A673 (cell line): ENCODE results near the gene SIN3B.

Experiments used
- EZH2 ChIP-seq: fragments of 200-600 bp; sonication (generic); IDR thresholded peaks from 2 replicates; pipeline ENCODE4 v1.6.1; 2017; ENCODE audit warnings: borderline replicate concordance, low read depth, mild to moderate bottlenecking, mixed read lengths, antibody characterized with exemption, low read length; ENCODE audit not compliant: poor library complexity, severe bottlenecking
- TF ChIP-seq, protein P1 (sequence below): fragments of 300-800, 200-600 bp; sonication (generic); conservative IDR thresholded peaks from 2 replicates; pipeline ENCODE4 v1.5.1; 2017; ENCODE audit warnings: low read depth, mild to moderate bottlenecking, antibody characterized with exemption, low read length, moderate library complexity, mixed read lengths

DNA sequence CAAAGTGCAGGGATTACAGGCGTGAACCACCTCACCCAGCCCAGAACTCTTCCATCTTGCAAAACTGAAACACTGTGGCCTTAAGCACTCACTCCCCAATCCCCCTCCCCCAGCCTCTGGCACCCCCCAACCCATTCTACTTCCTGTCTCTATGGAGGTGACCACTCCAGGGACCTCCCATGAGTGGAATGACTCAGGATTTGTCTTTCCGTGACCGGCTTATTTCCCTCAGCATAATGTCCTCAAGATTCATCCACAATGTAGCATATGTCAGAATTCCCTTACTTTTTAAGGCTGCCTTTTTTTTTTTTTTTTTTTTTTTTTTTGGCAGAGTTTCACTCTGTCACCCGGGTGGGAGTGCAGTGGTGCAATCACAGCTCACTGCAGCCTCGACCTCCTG, 56.0 kb downstream of the SIN3B start:
- TF ChIP-seq, protein P1, sequence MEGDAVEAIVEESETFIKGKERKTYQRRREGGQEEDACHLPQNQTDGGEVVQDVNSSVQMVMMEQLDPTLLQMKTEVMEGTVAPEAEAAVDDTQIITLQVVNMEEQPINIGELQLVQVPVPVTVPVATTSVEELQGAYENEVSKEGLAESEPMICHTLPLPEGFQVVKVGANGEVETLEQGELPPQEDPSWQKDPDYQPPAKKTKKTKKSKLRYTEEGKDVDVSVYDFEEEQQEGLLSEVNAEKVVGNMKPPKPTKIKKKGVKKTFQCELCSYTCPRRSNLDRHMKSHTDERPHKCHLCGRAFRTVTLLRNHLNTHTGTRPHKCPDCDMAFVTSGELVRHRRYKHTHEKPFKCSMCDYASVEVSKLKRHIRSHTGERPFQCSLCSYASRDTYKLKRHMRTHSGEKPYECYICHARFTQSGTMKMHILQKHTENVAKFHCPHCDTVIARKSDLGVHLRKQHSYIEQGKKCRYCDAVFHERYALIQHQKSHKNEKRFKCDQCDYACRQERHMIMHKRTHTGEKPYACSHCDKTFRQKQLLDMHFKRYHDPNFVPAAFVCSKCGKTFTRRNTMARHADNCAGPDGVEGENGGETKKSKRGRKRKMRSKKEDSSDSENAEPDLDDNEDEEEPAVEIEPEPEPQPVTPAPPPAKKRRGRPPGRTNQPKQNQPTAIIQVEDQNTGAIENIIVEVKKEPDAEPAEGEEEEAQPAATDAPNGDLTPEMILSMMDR, result no peak
- TF ChIP-seq EZH2, result no peak
